B cell (primary cell): Measurements from ENCODE around the gene TRPV4.

ENCODE experiments used
- EZH2 ChIP-seq: IDR thresholded peaks from 2 replicates; pipeline ENCODE4 v1.6.1; 2012; ENCODE audit warnings: borderline replicate concordance, low read depth, mild to moderate bottlenecking, moderate library complexity, low read length; ENCODE audit not compliant: insufficient read depth, poor library complexity, severe bottlenecking
- TF ChIP-seq, protein P1 (sequence below): fragments of 200-600 bp; IDR thresholded peaks from one replicate; pipeline ENCODE4 v1.8.0; 2022; ENCODE audit warnings: antibody characterized with exemption, mild to moderate bottlenecking

DNA sequence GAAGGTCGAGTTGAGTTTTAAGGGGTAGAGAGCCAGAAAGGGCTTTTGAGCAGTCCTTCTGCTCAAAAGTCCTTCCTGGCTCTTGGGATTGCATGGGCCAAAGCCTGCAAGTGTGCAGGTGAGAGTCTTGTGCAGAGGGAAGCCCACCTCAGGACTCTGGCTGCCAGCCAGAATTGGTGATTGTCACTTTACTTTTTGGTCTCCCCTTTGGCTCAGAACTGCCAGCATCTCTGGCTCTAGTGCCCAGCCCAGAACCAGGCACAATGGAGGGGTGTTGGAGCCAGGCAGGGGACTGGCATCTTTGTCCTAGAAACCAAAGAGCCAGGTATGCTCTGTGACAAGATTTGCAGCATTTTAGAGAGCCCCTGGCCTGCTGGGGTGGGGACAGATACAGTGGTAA, 96.1 kb downstream of the TRPV4 start:
- TF ChIP-seq, protein P1, sequence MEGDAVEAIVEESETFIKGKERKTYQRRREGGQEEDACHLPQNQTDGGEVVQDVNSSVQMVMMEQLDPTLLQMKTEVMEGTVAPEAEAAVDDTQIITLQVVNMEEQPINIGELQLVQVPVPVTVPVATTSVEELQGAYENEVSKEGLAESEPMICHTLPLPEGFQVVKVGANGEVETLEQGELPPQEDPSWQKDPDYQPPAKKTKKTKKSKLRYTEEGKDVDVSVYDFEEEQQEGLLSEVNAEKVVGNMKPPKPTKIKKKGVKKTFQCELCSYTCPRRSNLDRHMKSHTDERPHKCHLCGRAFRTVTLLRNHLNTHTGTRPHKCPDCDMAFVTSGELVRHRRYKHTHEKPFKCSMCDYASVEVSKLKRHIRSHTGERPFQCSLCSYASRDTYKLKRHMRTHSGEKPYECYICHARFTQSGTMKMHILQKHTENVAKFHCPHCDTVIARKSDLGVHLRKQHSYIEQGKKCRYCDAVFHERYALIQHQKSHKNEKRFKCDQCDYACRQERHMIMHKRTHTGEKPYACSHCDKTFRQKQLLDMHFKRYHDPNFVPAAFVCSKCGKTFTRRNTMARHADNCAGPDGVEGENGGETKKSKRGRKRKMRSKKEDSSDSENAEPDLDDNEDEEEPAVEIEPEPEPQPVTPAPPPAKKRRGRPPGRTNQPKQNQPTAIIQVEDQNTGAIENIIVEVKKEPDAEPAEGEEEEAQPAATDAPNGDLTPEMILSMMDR: no peak
- TF ChIP-seq EZH2: no peak
